K562 (cell line): ENCODE results near the gene GABRD. TPM values are rescaled to one million over a fixed set of nuclear protein-coding genes. Genes with fewer than 3 reads are reported as not detected.

Experiments used
- MAFG ChIP-seq: fragments of 450-650 bp; conservative IDR thresholded peaks from 2 replicates; pipeline ENCODE4 v1.6.1; 2016; ENCODE audit warnings: missing genetic modification characterization, missing compliant biosample characterization
- MITF ChIP-seq: IDR thresholded peaks from 2 replicates; pipeline ENCODE4 v1.6.1; 2014; ENCODE audit warnings: antibody characterized with exemption
- ZNF318 ChIP-seq, 2 experiments: fragments of 450-650 bp; IDR thresholded peaks; 2 replicates each; pipeline ENCODE4 v1.6.1; 2016; ENCODE audit warnings: mild to moderate bottlenecking in 2 of 2, borderline replicate concordance in 1 of 2, low read depth in 1 of 2, moderate library complexity in 1 of 2
- ZNF830 ChIP-seq: fragments of 250-450 bp; sonication (Bioruptor Pico); IDR thresholded peaks from 2 replicates; pipeline ENCODE4 v1.5.0; 2021; ENCODE audit warnings: mild to moderate bottlenecking
- polyA plus RNA-seq, 8 experiments: library from polyadenylated mRNA; depleted of rRNA in 4 of 8; stranded (reverse) in 5 of 8; unstranded in 3 of 8; fragments of >200 nt; fragmentation: Nextera tagmentation in 2 of 8; fragmentation: Illumina TruSeq in 1 of 8; extraction: Ambion mirVana in 2 of 8; extraction: Trizol in 1 of 8; gene quantifications; 2 replicates each; pipeline versions ENCODE4 v1.2.1 to v1.2.3, GENCODE V29; 2011 to 2014; ENCODE audit warnings: inconsistent platforms in 1 of 8, missing spikeins in 1 of 8
- total RNA-seq, 7 experiments: library from RNA; depleted of rRNA in 6 of 7; stranded (reverse); fragments of >200 nt in 6 of 7; fragmentation: Illumina TruSeq in 2 of 7; extraction: Trizol in 2 of 7; gene quantifications; 2 replicates each; pipeline versions ENCODE4 v1.2.1 to v1.2.3, GENCODE V29; 2011 to 2021; ENCODE audit warnings: low replicate concordance in 1 of 7
- TF ChIP-seq, protein P1 (sequence below): fragments of 450-650 bp; IDR thresholded peaks from 2 replicates; pipeline ENCODE4 v1.6.1; 2016; ENCODE audit warnings: mild to moderate bottlenecking
- TF ChIP-seq, protein P2 (sequence below): fragments of 200-800 bp; sonication (Bioruptor generic); IDR thresholded peaks from 2 replicates; pipeline ENCODE4 v1.6.1; 2016; ENCODE audit warnings: missing genetic modification characterization, missing compliant biosample characterization

The GABRD gene
- total and polyA plus RNA-seq, 9 of the 15 experiments (the other 6 are each of a cell fraction or from before 2014, with no cell fraction given) = 0.07 TPM; not detected in 8

- peak in 1 of 2 experiments; percentile 60; a peak in 1 of 4 replicates for TF ChIP-seq ZNF318 (IDR thresholded peaks at IDR 0.05; ENCODE audit: borderline replicate concordance in 1 of 2, low read depth in 1 of 2)
- TF ChIP-seq, protein P1, sequence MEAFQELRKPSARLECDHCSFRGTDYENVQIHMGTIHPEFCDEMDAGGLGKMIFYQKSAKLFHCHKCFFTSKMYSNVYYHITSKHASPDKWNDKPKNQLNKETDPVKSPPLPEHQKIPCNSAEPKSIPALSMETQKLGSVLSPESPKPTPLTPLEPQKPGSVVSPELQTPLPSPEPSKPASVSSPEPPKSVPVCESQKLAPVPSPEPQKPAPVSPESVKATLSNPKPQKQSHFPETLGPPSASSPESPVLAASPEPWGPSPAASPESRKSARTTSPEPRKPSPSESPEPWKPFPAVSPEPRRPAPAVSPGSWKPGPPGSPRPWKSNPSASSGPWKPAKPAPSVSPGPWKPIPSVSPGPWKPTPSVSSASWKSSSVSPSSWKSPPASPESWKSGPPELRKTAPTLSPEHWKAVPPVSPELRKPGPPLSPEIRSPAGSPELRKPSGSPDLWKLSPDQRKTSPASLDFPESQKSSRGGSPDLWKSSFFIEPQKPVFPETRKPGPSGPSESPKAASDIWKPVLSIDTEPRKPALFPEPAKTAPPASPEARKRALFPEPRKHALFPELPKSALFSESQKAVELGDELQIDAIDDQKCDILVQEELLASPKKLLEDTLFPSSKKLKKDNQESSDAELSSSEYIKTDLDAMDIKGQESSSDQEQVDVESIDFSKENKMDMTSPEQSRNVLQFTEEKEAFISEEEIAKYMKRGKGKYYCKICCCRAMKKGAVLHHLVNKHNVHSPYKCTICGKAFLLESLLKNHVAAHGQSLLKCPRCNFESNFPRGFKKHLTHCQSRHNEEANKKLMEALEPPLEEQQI = no peak
- TF ChIP-seq ZNF830 (CRISPR knock-in tag) = 0 out of 2 replicates have a peak, but pooled peaks have one; percentile 29
- peak; percentile 96 for TF ChIP-seq MAFG (tag)
- TF ChIP-seq MITF = no peak
- TF ChIP-seq, protein P2, sequence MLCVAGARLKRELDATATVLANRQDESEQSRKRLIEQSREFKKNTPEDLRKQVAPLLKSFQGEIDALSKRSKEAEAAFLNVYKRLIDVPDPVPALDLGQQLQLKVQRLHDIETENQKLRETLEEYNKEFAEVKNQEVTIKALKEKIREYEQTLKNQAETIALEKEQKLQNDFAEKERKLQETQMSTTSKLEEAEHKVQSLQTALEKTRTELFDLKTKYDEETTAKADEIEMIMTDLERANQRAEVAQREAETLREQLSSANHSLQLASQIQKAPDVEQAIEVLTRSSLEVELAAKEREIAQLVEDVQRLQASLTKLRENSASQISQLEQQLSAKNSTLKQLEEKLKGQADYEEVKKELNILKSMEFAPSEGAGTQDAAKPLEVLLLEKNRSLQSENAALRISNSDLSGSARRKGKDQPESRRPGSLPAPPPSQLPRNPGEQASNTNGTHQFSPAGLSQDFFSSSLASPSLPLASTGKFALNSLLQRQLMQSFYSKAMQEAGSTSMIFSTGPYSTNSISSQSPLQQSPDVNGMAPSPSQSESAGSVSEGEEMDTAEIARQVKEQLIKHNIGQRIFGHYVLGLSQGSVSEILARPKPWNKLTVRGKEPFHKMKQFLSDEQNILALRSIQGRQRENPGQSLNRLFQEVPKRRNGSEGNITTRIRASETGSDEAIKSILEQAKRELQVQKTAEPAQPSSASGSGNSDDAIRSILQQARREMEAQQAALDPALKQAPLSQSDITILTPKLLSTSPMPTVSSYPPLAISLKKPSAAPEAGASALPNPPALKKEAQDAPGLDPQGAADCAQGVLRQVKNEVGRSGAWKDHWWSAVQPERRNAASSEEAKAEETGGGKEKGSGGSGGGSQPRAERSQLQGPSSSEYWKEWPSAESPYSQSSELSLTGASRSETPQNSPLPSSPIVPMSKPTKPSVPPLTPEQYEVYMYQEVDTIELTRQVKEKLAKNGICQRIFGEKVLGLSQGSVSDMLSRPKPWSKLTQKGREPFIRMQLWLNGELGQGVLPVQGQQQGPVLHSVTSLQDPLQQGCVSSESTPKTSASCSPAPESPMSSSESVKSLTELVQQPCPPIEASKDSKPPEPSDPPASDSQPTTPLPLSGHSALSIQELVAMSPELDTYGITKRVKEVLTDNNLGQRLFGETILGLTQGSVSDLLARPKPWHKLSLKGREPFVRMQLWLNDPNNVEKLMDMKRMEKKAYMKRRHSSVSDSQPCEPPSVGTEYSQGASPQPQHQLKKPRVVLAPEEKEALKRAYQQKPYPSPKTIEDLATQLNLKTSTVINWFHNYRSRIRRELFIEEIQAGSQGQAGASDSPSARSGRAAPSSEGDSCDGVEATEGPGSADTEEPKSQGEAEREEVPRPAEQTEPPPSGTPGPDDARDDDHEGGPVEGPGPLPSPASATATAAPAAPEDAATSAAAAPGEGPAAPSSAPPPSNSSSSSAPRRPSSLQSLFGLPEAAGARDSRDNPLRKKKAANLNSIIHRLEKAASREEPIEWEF (CRISPR knock-in tag) = no peak
Observed at GRCh38 chr1:2001773-2002411, 17.3 kb upstream of the GABRD start (continued).
